Stimulated activated naive B cell treated with anti-CD40 and anti-IgM and Interleukin-4, amounts not matched to agents 10 μg/mL and 1 μg/mL and 100 μg/mL, for 72 hours (primary cell): ENCODE measurements around the gene PRLR.
A peak's percentile ranks its signal among the peaks of the same experiment; 100 is the strongest.
"Not testable (repeated sequence)": the region's sequence is repeated elsewhere in the genome, so short reads cannot be mapped to it uniquely, and the experiment has no call there.

Experiments used
- ATAC-seq, 2 donors: fragments of 150-1000 bp; cut with Tn5 transposase; replicated peaks; 2 replicates each; pipeline ENCODE4 v1.10.0; 2021; ENCODE audit warnings: moderate library complexity in 1 of 2
- DNase-seq: peaks from one replicate; pipeline ENCODE4 v3.0.0; 2021
- H3K27ac Mint-ChIP-seq: one replicate; pipeline ENCODE4 v1.8.0; 2022; ENCODE audit warnings: mild to moderate bottlenecking, mixed read lengths
- H3K27me3 Mint-ChIP-seq, 2 donors: one replicate each; pipeline ENCODE4 v1.8.0; 2022; ENCODE audit warnings: mixed read lengths in 2 of 2
- H3K36me3 Mint-ChIP-seq, 2 donors: one replicate each; pipeline ENCODE4 v1.8.0; 2022; ENCODE audit warnings: mixed read lengths in 2 of 2, mild to moderate bottlenecking in 1 of 2
- H3K4me1 Mint-ChIP-seq, 2 donors: one replicate each; pipeline ENCODE4 v1.8.0; 2022; ENCODE audit warnings: mixed read lengths in 2 of 2, mild to moderate bottlenecking in 1 of 2
- H3K4me3 Mint-ChIP-seq, 2 donors: one replicate each; pipeline ENCODE4 v1.8.0; 2022; ENCODE audit warnings: mild to moderate bottlenecking in 2 of 2, mixed read lengths in 2 of 2, moderate library complexity in 1 of 2
- H3K9me3 Mint-ChIP-seq, 2 donors: one replicate each; pipeline ENCODE4 v1.8.0; 2022; ENCODE audit warnings: mixed read lengths in 2 of 2, mild to moderate bottlenecking in 1 of 2

Gene PRLR

DNA sequence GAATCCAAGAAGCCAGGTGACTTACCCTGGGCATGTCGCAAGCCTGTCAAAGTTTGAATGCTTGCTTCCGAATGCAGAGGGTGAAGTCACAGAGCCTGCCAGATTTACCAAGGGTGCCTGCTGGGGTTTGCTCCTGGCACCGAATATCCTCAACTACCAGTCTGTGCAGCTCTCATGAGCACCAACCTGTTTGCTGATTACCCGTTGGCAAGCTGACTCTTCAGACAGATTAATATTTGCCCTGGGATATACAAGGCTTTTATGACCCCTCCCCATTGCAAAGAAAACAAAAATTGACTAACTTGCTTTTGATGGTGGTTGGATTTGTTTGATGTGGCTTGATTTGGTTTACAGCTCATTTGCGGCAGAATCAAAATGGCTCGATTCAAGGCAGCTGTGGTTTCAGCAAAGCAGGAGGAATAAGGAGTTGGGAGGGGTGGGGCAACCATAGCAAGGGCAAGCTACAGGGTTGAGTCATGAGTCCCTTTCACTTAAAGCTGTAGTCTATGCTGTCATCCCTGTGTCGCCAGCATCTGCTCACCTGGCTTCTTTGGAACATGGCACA is 100.3 kb downstream of the PRLR start:
- H3K27ac Mint-ChIP-seq: no peak overlapping the region
- H3K9me3 Mint-ChIP-seq: no peaks in the 10 kb centered on the region
- H3K4me3 Mint-ChIP-seq: no peak overlapping the region
- no peaks in the 10 kb centered on the region for H3K36me3 Mint-ChIP-seq
- peaks cover 14 to 20% of the 10 kb centered on the region in 2 donors for H3K27me3 Mint-ChIP-seq
- DNase-seq (no peak), ATAC-seq (peak in 1 of 2 donors; percentile 12)
- no peaks in the 10 kb centered on the region for H3K4me1 Mint-ChIP-seq

GRCh38 chr5:35129276-35129675 is 101.0 kb downstream of the PRLR start:
- no peaks in the 10 kb centered on the region for H3K4me1 Mint-ChIP-seq
- no peak overlapping the region for H3K4me3 Mint-ChIP-seq
- no peak overlapping the region for H3K27ac Mint-ChIP-seq
- H3K36me3 Mint-ChIP-seq: no peaks in the 10 kb centered on the region
- H3K27me3 Mint-ChIP-seq: peaks cover 14 to 20% of the 10 kb centered on the region in 2 donors
- no peak for ATAC-seq
- H3K9me3 Mint-ChIP-seq: no peaks in the 10 kb centered on the region
- no peak for DNase-seq

DNA sequence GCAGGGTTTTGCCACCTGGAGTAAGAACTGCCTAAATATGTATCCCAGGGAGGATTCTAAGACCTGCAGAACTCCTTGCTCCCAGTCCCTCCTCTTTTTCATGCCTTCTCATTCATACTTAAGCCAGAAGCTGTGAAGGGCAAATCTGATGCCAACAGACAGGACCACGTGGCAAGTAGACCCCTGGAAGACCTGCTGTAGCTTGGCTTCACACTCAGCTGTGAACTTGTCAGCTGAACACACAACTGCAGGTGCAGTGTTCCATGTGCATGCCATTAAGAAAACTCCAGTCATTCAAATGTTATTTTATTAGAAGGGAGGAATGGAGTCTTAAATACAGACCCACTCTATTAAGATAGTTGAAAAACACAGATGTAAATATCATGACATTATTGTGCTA is 103.3 kb downstream of the PRLR start:
- Mint-ChIP-seq H3K27ac (no peak overlapping the region), H3K36me3 (no peaks in the 10 kb centered on the region), H3K4me1 (no peaks in the 10 kb centered on the region), H3K4me3 (no peak overlapping the region), H3K27me3 (peaks cover 14 to 26% of the 10 kb centered on the region in 2 donors), H3K9me3 (no peaks in the 10 kb centered on the region)
- ATAC-seq: no peak
- no peak for DNase-seq

- DNase-seq (no peak), ATAC-seq (no peak)
- Mint-ChIP-seq H3K4me1 (no peaks in the 10 kb centered on the region), H3K4me3 (no peak overlapping the region), H3K27ac (no peak overlapping the region), H3K9me3 (no peaks in the 10 kb centered on the region), H3K36me3 (no peaks in the 10 kb centered on the region), H3K27me3 (peaks cover 10 to 26% of the 10 kb centered on the region in 2 donors)
Measured at GRCh38 chr5:35125746-35126145, 104.5 kb downstream of the PRLR start.

DNA sequence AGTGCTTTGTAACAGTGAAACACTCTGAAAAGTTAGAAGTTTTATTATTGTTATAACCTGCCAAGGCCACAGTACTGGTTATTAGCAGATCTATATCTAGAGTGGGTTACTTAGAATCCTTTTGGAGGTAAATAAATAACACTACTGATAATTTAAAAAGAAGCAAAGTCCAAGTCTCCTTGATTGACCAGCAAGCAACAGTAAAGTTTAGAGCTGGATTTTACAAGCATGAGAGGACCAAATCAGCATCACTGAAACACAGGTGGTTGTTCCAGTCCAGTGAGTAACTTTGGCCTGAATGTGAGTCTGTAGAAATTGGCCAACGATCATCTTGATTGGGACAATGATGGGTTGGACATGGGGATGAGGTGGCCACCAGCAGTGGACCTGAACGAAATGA is 105.4 kb downstream of the PRLR start:
- Mint-ChIP-seq H3K4me1 (no peaks in the 10 kb centered on the region), H3K27ac (no peak overlapping the region), H3K36me3 (no peaks in the 10 kb centered on the region), H3K27me3 (peaks cover 3 to 19% of the 10 kb centered on the region in 2 donors), H3K4me3 (no peak overlapping the region), H3K9me3 (no peaks in the 10 kb centered on the region)
- ATAC-seq (no peak), DNase-seq (no peak)

- peaks cover 3 to 11% of the 10 kb centered on the region in 2 donors for H3K27me3 Mint-ChIP-seq
- H3K4me1 Mint-ChIP-seq: no peaks in the 10 kb centered on the region
- H3K27ac Mint-ChIP-seq: no peak overlapping the region
- H3K36me3 Mint-ChIP-seq: no peaks in the 10 kb centered on the region
- H3K9me3 Mint-ChIP-seq: no peaks in the 10 kb centered on the region
- H3K4me3 Mint-ChIP-seq: no peak overlapping the region
- ATAC-seq (no peak), DNase-seq (no peak)
Measured at GRCh38 chr5:35122819-35123218, 107.5 kb downstream of the PRLR start.

- ATAC-seq: no peak
- H3K27ac Mint-ChIP-seq: no peak overlapping the region
- no peak overlapping the region for H3K4me3 Mint-ChIP-seq
- no peaks in the 10 kb centered on the region for H3K4me1 Mint-ChIP-seq
- no peaks in the 10 kb centered on the region for H3K36me3 Mint-ChIP-seq
- no peak for DNase-seq
- H3K9me3 Mint-ChIP-seq: no peaks in the 10 kb centered on the region
- H3K27me3 Mint-ChIP-seq: peaks cover 4 to 6% of the 10 kb centered on the region in 2 donors
Measured at GRCh38 chr5:35120715-35121114, 109.6 kb downstream of the PRLR start.

- peak in 1 of 2 donors; percentile 54 for ATAC-seq
- peaks cover 0 to 4% of the 10 kb centered on the region in 2 donors for H3K9me3 Mint-ChIP-seq
- DNase-seq: no peak
Measured at GRCh38 chr5:35117967-35118366, 112.3 kb downstream of the PRLR start.

GRCh38 chr5:35115920-35116319 is 114.4 kb downstream of the PRLR start:
- DNase-seq: no peak

More at GRCh38 chr5:35117967-35118366, 112.3 kb downstream of the PRLR start:
- no peak overlapping the region for H3K27ac Mint-ChIP-seq
- H3K36me3 Mint-ChIP-seq: no peaks in the 10 kb centered on the region
- no peaks in the 10 kb centered on the region for H3K4me1 Mint-ChIP-seq
- peaks cover 6 to 9% of the 10 kb centered on the region in 2 donors for H3K27me3 Mint-ChIP-seq
- H3K4me3 Mint-ChIP-seq: no peak overlapping the region

GRCh38 chr5:35114698-35115097 is 115.6 kb downstream of the PRLR start:
- Mint-ChIP-seq H3K4me3 (no peak overlapping the region), H3K9me3 (peaks cover 0 to 4% of the 10 kb centered on the region in 2 donors), H3K4me1 (no peaks in the 10 kb centered on the region), H3K27me3 (peaks cover 0 to 9% of the 10 kb centered on the region in 2 donors), H3K27ac (no peak overlapping the region), H3K36me3 (no peaks in the 10 kb centered on the region)
- ATAC-seq: no peak
- no peak for DNase-seq

More at GRCh38 chr5:35115920-35116319, 114.4 kb downstream of the PRLR start:
- H3K4me1 Mint-ChIP-seq: no peaks in the 10 kb centered on the region
- peaks cover 0 to 9% of the 10 kb centered on the region in 2 donors for H3K27me3 Mint-ChIP-seq
- H3K4me3 Mint-ChIP-seq: no peak overlapping the region
- no peak for ATAC-seq
- peaks cover 0 to 4% of the 10 kb centered on the region in 2 donors for H3K9me3 Mint-ChIP-seq
- H3K36me3 Mint-ChIP-seq: no peaks in the 10 kb centered on the region
- no peak overlapping the region for H3K27ac Mint-ChIP-seq

DNA sequence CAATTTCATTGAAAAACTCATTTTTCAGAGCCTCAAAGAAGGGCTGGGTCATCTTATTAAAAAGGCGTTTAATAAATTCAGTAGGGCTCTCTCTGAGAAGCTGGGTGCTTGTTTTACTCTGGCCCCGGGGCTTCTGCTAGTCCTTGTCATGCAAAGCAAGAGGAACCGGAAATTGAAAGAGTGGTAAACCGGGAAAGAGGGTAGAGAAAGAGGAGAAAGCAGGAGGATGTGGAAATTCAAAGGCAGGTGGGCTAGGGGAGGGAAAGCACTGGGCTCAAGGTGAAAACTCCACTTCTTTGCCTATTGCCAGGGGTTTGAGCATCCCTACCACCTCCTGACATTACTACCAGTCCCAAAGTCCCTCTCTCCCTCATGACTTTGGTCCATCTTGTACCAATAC is 118.0 kb downstream of the PRLR start:
- ATAC-seq (no peak), DNase-seq (no peak)
- H3K4me1 Mint-ChIP-seq: no peaks in the 10 kb centered on the region
- H3K27me3 Mint-ChIP-seq: peaks cover 5 to 12% of the 10 kb centered on the region in 2 donors
- H3K36me3 Mint-ChIP-seq: no peaks in the 10 kb centered on the region
- H3K4me3 Mint-ChIP-seq: no peak overlapping the region
- peaks cover 4% of the 10 kb centered on the region in 2 donors for H3K9me3 Mint-ChIP-seq
- no peak overlapping the region for H3K27ac Mint-ChIP-seq

- not testable (repeated sequence) for H3K4me3 Mint-ChIP-seq, H3K27ac Mint-ChIP-seq, H3K4me1 Mint-ChIP-seq, H3K9me3 Mint-ChIP-seq, H3K36me3 Mint-ChIP-seq, ATAC-seq, DNase-seq
- H3K27me3 Mint-ChIP-seq: peaks cover 23 to 39% of the 10 kb centered on the region in 2 donors
Measured at GRCh38 chr5:35104550-35104949, 125.7 kb downstream of the PRLR start.

- no peak for DNase-seq
- no peak overlapping the region for H3K4me3 Mint-ChIP-seq
- no peaks in the 10 kb centered on the region for H3K36me3 Mint-ChIP-seq
- peaks cover 0 to 3% of the 10 kb centered on the region in 2 donors for H3K9me3 Mint-ChIP-seq
- no peak overlapping the region for H3K27ac Mint-ChIP-seq
- no peaks in the 10 kb centered on the region for H3K4me1 Mint-ChIP-seq
- ATAC-seq: no peak
- peaks cover 23 to 39% of the 10 kb centered on the region in 2 donors for H3K27me3 Mint-ChIP-seq
Measured at GRCh38 chr5:35103637-35104299, 126.5 kb downstream of the PRLR start.

DNA sequence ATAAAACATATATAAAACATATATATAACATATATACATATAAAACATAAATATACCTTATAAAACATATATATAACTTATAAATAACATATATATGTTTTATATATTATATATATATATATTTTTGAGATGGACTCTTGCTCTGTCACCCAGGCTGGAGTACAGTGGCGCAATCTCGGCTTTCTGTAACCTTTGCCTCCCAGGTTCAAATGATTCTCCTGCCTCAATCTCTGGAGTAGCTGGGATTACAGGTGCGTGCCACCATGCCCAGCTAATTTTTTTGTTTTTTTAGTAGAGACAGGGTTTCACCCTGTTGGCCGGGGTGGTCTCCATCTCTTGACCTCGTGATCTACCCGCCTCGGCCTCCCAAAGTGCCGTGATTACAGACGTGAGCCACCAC is 128.6 kb downstream of the PRLR start:
- not testable (repeated sequence) for ATAC-seq, H3K4me3 Mint-ChIP-seq, H3K4me1 Mint-ChIP-seq, H3K36me3 Mint-ChIP-seq, DNase-seq, H3K27ac Mint-ChIP-seq, H3K9me3 Mint-ChIP-seq
- H3K27me3 Mint-ChIP-seq: peaks cover 17 to 35% of the 10 kb centered on the region in 2 donors

DNA sequence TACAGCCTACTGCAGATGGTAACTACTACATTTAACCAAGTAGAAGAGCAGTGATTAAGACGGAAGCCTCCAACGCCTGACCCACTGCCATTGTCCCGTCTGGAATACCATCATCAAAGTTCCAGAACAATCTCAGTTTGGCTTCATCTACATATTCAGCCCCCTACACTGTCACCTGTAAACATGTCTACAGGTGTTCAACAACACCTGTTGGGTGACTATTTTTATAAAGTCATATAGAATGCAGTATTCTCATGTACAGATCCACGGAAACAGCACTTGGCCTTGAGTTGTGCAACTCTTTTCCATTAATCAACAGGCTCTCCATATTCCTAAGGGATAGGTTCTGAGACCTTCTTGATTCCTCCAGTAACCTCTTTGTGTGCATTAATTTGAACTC is 129.3 kb downstream of the PRLR start:
- Mint-ChIP-seq H3K36me3 (no peaks in the 10 kb centered on the region), H3K27ac (no peak overlapping the region), H3K9me3 (no peaks in the 10 kb centered on the region), H3K27me3 (peaks cover 17 to 28% of the 10 kb centered on the region in 2 donors), H3K4me1 (no peaks in the 10 kb centered on the region), H3K4me3 (no peak overlapping the region)
- DNase-seq: no peak
- ATAC-seq: no peak
